Dendritic cell treated with granulocyte-macrophage colony-stimulating factor and Interleukin-4, amounts not matched to agents 40 ng/mL and 50 ng/mL, for 4 days (primary cell): ENCODE results near the gene NF2.
"Not testable (repeated sequence)": the region's sequence is repeated elsewhere in the genome, so short reads cannot be mapped to it uniquely, and the experiment has no call there.

Experiments used
- H3K27ac Mint-ChIP-seq: one replicate; pipeline ENCODE4 v1.8.0; 2022; ENCODE audit warnings: mild to moderate bottlenecking, mixed read lengths
- H3K27me3 Mint-ChIP-seq: one replicate; pipeline ENCODE4 v1.8.0; 2022; ENCODE audit warnings: mild to moderate bottlenecking, mixed read lengths
- H3K36me3 Mint-ChIP-seq: one replicate; pipeline ENCODE4 v1.8.0; 2022; ENCODE audit warnings: low read depth, mixed read lengths
- H3K4me1 Mint-ChIP-seq: one replicate; pipeline ENCODE4 v1.8.0; 2022; ENCODE audit warnings: low read depth, mixed read lengths
- H3K4me3 Mint-ChIP-seq: one replicate; pipeline ENCODE4 v1.8.0; 2022; ENCODE audit warnings: mild to moderate bottlenecking, moderate library complexity, mixed read lengths
- H3K9me3 Mint-ChIP-seq: one replicate; pipeline ENCODE4 v1.8.0; 2022; ENCODE audit warnings: mixed read lengths
- intact Hi-C: fragments of 100-400 bp; cut with micrococcal nuclease; formaldehyde crosslinking; loops from one replicate; pipeline ENCODE4 v1.15.0; 2022

NF2 gene

DNA sequence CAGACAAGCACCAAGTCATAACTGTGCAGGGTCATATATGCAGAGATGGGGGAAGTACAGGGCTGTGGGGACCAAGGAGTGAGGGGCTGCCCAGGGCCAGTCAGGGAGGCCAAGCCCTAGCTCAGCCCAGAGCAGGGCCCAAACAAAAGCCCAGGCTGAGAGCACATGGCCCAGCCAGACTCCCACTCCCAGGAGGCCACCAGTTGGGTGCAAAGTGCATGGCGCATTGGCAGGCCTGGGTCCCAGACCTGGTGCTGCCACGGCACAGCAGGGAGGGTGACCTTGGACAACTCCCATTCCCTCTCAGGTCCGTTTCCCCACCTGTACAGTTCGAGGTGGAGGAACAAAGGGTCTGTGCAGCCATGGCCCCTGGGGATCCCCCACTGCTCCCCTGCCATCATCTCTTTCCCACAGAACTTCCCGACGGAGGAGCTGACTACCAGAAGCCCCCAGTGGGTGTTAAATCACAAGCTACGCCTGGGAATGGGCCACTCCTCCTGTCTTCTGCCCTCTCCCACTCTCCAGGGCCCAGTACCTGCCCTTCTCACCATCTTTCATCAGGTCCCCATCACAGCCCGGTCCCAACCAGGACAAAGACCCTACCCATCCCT is 23.1 kb upstream of the NF2 start:
- Mint-ChIP-seq H3K4me3 (peak overlapping the region; percentile 89), H3K9me3 (no peaks in the 10 kb centered on the region), H3K27me3 (no peaks in the 10 kb centered on the region), H3K4me1 (peaks cover 22% of the 10 kb centered on the region), H3K27ac (peak overlapping the region; percentile 77), H3K36me3 (no peaks in the 10 kb centered on the region)
- intact Hi-C loops: no loop called here

DNA sequence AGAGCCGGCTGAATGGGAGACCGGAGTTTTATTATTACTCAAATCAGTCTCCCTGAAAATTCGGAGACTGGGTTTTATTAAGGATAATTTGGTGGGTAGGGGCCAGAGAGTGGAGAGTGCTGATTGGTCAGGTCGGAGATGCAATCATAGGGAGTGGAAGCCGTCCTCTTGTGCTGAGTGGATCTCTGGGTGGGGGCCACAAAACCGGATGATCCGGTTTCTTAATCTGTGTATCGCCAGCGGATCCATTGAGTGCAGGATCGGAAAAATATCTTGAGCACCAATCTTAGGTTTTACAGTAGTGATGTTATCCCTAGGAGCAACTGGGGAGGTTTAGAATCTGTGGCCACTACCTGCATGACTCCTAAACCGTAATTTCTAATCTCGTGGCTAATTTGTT is 21.6 kb upstream of the NF2 start:
- H3K9me3 Mint-ChIP-seq: no peaks in the 10 kb centered on the region
- peak overlapping the region; percentile 77 for H3K27ac Mint-ChIP-seq
- no peak overlapping the region for H3K4me3 Mint-ChIP-seq
- H3K27me3 Mint-ChIP-seq: no peaks in the 10 kb centered on the region
- H3K36me3 Mint-ChIP-seq: no peaks in the 10 kb centered on the region
- H3K4me1 Mint-ChIP-seq: peaks cover 22% of the 10 kb centered on the region
- intact Hi-C loops: no loop called here

DNA sequence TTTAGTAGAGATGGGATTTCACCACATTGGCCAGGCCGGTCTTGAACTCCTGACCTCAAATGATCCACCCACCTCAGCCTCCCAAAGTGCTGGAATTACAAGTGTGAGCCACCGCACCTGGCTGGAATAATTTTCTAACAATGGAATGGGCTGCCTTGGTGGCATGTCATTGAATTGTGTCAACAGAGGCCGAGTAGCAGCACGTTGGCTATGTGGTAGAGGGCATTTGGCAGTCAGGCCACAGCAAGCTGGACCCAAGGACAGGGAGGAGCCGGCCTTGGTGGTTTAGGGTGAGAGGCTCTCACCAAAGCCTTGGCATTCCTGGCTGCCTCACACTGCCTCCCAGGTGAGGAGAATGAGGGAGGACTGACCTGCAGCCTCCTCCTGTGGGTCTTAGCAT is 18.5 kb upstream of the NF2 start:
- no peak overlapping the region for H3K4me3 Mint-ChIP-seq
- no peaks in the 10 kb centered on the region for H3K36me3 Mint-ChIP-seq
- no peaks in the 10 kb centered on the region for H3K27me3 Mint-ChIP-seq

DNA sequence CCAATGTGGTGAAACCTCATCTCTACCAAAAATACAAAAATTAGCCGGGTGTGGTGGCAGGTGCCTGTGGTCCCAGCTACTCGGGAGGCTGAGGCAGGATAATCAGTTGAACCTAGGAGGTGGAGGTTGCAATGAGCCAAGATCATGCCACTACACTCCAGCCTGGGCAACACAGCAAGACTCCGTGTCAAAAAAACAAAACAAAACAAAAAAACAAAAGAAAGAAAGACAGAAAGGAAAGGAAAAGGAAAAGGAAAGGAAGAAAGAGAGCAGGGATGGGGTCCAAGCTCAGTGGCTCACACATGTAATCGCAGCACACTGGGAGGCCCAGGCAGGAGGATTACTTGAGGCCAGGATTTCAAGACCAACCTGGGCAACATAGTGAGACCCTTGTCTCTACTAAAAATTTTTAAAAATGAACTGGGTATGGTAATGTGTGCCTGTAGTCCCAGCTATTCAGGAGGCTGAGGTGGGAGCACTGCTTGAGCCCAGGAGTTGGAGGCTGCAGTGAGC is 17.2 kb upstream of the NF2 start:
- H3K27ac Mint-ChIP-seq, intact Hi-C loops, H3K4me3 Mint-ChIP-seq, H3K36me3 Mint-ChIP-seq, H3K4me1 Mint-ChIP-seq, H3K9me3 Mint-ChIP-seq, H3K27me3 Mint-ChIP-seq: not testable (repeated sequence)

More for the DNA sequence above, 18.5 kb upstream of the NF2 start:
- intact Hi-C loops: no loop called here
- H3K4me1 Mint-ChIP-seq: peaks cover 19% of the 10 kb centered on the region
- H3K9me3 Mint-ChIP-seq: no peaks in the 10 kb centered on the region
- H3K27ac Mint-ChIP-seq: no peak overlapping the region

DNA sequence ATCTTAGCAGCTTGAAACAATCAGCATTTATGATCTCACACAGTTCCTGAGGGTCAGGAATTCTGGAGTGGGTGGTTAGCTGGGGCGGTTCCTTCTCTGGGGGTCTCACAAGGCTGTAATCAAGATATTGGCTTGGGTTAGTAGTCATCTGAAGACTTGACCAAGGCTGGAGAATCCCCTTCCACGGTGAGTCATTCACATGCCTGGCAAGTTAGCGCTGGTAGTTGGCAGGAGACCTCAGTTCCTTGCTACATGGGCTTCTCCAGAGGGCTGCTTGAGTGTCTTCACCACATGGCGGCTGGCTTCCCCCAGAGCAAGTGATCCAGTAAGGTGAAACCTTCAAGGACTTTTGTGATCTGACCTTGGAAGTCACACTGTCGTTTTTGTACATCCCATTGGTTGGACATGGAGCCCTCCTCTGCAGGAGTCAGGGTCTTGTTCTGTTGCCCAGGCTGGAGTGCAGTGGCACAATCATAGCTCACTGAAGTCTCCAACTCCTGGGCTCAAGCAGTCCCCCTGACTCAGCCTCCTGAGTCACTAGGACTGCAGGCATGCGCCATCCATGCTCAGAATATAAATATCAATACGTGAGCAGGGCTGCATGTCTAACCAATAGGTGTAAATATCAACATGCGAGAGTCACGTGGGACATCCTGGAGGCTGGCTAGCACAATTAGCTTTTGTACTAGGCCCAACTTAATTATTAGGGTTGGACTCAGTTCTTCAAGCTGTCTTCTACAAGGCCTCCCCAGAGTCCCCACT is 15.3 kb upstream of the NF2 start:
- Mint-ChIP-seq H3K4me3 (no peak overlapping the region), H3K9me3 (no peaks in the 10 kb centered on the region)

DNA sequence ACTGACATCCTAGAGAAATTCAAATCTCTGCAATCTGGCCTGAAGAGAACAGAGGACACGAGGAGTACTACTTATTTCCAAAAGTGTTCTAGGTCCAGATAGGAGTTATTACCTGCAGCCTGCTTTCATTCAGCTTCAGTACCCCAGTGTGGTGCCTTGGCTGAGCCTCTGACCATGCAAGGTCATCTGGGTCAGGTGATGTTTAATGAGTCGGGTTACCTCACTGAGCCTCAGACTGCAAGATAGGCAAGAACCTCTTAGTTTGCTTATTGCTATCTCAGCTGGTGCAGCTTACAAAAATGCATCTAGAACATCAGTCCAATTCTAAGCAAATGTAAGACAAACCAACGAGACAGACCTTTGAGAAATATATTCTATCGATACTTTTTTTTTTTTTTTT is 9.5 kb upstream of the NF2 start:
- peaks cover 6% of the 10 kb centered on the region for H3K4me1 Mint-ChIP-seq
- H3K27me3 Mint-ChIP-seq: no peaks in the 10 kb centered on the region
- intact Hi-C loops: no loop called here
- H3K9me3 Mint-ChIP-seq: no peaks in the 10 kb centered on the region
- no peaks in the 10 kb centered on the region for H3K36me3 Mint-ChIP-seq
- H3K27ac Mint-ChIP-seq: no peak overlapping the region
- H3K4me3 Mint-ChIP-seq: no peak overlapping the region

More for the DNA sequence above, 15.3 kb upstream of the NF2 start:
- no peaks in the 10 kb centered on the region for H3K27me3 Mint-ChIP-seq
- no peaks in the 10 kb centered on the region for H3K36me3 Mint-ChIP-seq
- intact Hi-C loops: no loop called here
- H3K4me1 Mint-ChIP-seq: no peaks in the 10 kb centered on the region
- H3K27ac Mint-ChIP-seq: no peak overlapping the region

DNA sequence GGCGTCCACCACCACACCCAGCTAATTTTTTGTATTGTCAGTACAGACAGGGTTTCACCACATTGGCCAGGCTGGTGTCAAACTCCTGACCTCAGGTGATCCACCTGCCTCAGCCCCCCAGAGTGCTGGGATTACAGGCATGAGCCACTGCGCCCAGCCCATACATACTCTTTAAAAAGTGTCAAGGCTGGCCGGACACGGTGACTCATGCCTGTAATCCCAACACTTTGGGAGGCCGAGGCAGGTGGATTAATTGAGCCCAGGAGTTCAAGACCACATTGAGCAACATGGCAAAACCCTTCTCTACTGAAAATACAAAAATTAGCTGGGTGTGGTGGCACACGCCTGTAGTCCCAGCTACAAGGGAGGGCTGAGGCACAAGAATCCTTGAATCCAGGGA is 9.0 kb upstream of the NF2 start:
- H3K27me3 Mint-ChIP-seq, H3K4me3 Mint-ChIP-seq, H3K4me1 Mint-ChIP-seq, H3K36me3 Mint-ChIP-seq, H3K9me3 Mint-ChIP-seq, intact Hi-C loops, H3K27ac Mint-ChIP-seq: not testable (repeated sequence)

DNA sequence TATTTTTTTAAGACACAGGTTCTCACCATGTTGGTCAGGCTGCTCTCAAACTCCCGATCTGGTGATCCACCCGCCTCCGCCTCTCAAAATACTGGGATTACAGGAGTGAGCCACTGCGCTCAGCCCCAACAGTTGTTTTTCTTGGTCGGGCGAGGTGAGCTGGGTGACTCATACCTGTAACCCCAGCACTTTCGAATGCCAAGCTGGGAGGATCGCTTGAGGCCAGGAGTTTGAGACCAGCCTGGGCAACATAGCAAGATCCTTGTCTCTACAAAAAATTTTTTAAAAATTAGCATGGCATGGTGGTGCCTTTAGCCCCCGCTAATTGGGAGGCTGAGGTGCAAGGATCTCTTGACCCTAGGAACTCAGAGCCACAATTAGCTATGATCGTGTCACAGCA is 7.0 kb upstream of the NF2 start:
- Mint-ChIP-seq H3K4me3 (peak overlapping the region; percentile 76), H3K27me3 (no peaks in the 10 kb centered on the region), H3K9me3 (no peaks in the 10 kb centered on the region), H3K4me1 (peaks cover 6% of the 10 kb centered on the region), H3K27ac (peak overlapping the region; percentile 93), H3K36me3 (no peaks in the 10 kb centered on the region)
- intact Hi-C loops: no loop called here

DNA sequence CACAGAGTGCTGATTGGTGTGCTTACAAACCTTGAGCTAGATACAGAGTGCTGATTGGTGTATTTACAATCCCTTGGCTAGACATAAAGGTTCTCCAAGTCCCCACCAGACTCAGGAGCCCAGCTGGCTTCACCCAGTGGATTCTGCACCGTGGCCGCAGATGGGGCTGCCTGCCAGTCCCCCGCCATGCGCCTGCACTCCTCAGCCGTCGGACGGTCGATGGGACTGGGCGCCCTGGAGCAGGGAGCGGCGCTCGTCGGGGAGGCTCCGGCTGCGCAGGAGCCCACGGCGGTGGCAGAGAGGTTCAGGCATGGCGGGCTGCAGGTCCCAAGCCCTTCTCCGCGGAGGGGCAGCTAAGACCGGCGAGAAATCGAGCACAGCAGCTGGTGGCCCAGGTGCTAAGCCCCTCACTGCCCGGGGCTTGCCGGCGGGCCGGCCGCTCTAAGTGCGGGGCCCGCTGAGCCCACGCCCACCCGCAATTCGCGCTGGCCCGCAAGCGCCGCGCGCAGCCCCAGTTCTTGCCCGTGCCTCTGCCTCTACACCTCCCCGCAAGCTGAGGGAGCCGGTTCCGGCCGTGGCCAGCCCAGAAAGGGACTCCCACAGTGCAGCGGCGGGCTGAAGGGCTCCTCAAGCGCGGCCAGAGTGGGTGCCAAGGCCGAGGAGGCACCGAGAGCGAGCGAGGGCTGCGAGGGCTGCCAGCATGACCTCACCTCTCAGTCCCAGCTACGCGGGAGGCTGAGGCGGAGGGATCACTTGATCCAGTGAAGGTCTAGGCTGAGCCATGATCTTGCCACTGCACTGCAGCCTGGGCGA is 5.4 kb upstream of the NF2 start:
- H3K27me3 Mint-ChIP-seq, H3K4me1 Mint-ChIP-seq, H3K4me3 Mint-ChIP-seq, H3K9me3 Mint-ChIP-seq, H3K36me3 Mint-ChIP-seq, intact Hi-C loops: not testable (repeated sequence)
- H3K27ac Mint-ChIP-seq: peak overlapping the region; percentile 93

DNA sequence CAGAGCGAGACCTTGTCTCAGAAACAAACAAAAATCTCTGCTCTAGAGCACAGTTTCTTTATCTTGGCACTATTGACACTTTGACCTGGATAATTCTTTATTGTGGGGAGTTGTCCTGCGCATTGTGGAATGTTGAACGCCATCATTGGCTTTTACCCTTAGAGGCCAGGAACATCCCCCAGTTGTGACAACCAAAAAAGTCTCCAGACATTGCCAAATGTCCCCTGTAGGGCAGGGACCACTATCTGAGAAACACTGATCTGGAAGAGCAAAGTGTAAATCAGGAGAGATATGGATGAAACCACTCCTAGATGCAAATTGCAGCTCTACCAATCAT is 4.8 kb upstream of the NF2 start:
- intact Hi-C loops: no loop called here
- Mint-ChIP-seq H3K4me3 (no peak overlapping the region), H3K36me3 (peaks cover under 1% of the 10 kb centered on the region), H3K4me1 (peaks cover 6% of the 10 kb centered on the region), H3K27me3 (no peaks in the 10 kb centered on the region), H3K9me3 (no peaks in the 10 kb centered on the region), H3K27ac (no peak overlapping the region)

DNA sequence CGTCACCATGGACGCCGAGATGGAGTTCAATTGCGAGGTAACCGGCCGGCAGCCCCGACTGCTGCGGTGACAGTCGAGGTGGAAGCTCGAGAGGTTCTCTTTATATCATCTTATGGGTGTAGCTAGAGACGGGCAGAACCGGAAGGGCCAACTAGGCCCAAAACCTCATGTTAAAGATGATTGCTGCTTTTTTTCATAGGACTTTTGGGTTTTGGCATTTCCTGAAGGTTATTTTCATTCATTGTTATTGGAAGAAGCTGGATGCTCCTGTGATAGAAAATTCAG is 585 bp downstream of the NF2 start:
- Mint-ChIP-seq H3K27ac (peak overlapping the region; percentile 90), H3K36me3 (peaks cover 31% of the 10 kb centered on the region), H3K4me3 (peak overlapping the region; percentile 89), H3K27me3 (no peaks in the 10 kb centered on the region), H3K9me3 (no peaks in the 10 kb centered on the region), H3K4me1 (peaks cover 19% of the 10 kb centered on the region)
- intact Hi-C loops: no loop called here

DNA sequence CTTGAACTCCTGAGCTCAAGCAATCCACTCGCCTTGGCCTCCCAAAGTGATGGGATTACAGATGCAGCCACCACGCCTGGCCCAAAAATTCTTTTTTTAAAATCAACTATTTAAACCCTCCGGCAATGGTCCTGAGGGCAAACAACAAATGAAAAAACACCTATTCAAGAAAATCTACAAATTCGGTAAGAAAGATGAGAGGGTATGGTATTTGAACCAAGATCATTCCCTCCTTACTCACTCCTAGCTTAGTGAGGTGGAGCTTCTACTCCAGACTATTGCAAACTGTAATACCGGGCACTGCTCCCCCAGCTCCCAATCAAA is 2.1 kb downstream of the NF2 start:
- no peaks in the 10 kb centered on the region for H3K9me3 Mint-ChIP-seq
- no peak overlapping the region for H3K4me3 Mint-ChIP-seq
- intact Hi-C loops: no loop called here
- peaks cover 19% of the 10 kb centered on the region for H3K4me1 Mint-ChIP-seq
- H3K36me3 Mint-ChIP-seq: peaks cover 31% of the 10 kb centered on the region
- no peaks in the 10 kb centered on the region for H3K27me3 Mint-ChIP-seq
- H3K27ac Mint-ChIP-seq: no peak overlapping the region

DNA sequence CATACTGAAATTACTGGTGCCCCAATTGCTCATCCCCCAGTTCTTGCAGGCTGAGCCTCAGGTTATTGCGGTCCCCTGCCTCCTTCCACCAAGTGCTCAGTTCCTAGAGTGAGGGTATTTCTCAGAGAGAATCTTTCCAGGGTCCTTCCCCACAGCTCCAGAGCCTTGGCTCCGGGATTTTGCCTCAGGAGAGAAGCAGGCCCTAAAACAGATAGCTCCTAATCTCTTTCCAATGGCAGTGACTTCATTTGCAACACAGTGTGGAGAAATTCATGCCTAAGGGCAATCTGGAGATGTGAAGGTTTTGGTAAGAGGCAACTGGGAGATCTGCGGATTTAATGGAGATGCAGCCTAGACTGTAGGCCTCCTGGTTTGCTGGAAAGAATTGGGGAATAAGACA is 2.9 kb downstream of the NF2 start:
- Mint-ChIP-seq H3K4me1 (peaks cover 19% of the 10 kb centered on the region), H3K36me3 (peaks cover 31% of the 10 kb centered on the region), H3K4me3 (no peak overlapping the region), H3K27ac (no peak overlapping the region), H3K9me3 (no peaks in the 10 kb centered on the region), H3K27me3 (no peaks in the 10 kb centered on the region)
- intact Hi-C loops: no loop called here

DNA sequence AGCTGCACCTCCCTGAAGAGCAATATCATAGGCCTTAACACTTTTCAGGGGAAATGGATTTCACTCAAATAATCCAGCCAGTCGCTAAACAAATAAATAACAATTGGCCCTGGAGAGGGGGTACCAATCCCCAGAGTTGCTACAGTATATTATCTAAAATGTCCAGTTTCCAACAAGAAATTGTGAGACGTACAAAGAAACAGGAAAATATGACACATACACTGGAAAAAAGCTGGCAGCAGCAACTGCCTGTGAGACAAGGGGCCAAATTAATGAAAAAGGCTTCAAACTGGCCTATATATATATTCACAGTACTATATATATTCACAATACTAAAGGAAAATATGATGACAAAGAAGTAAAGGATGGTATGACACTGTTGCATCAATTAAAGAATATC is 4.0 kb downstream of the NF2 start:
- no peak overlapping the region for H3K27ac Mint-ChIP-seq
- intact Hi-C loops: no loop called here
- peaks cover 19% of the 10 kb centered on the region for H3K4me1 Mint-ChIP-seq
- no peaks in the 10 kb centered on the region for H3K27me3 Mint-ChIP-seq
- no peak overlapping the region for H3K4me3 Mint-ChIP-seq
- peaks cover 35% of the 10 kb centered on the region for H3K36me3 Mint-ChIP-seq
- H3K9me3 Mint-ChIP-seq: no peaks in the 10 kb centered on the region
